Right ventricle myocardium inferior (tissue), 1 donor: ENCODE data around the gene PARP9. TPM values are rescaled to one million over a fixed set of nuclear protein-coding genes. Genes with fewer than 3 reads are reported as not detected.
"Not testable (repeated sequence)": the region's sequence is repeated elsewhere in the genome, so short reads cannot be mapped to it uniquely, and the experiment has no call there.

Experiments
- ATAC-seq: fragments of 200-7000 bp; cut with Tn5 transposase; one replicate; pipeline ENCODE4 v1.9.1; 2020; ENCODE audit warnings: mild to moderate bottlenecking, moderate library complexity
- DNase-seq: peaks from one replicate; pipeline ENCODE4 v3.0.0; 2021; ENCODE audit errors: missing footprints
- intact Hi-C: fragments of 100-400 bp; cut with DNase I; formaldehyde crosslinking; loops from one replicate; pipeline ENCODE4 v1.11.0; 2022
- total RNA-seq: library from RNA; stranded (reverse); fragmentation: NEBNext Ultra II Directional; extraction: Animal tissue kit (Norgen Biotek cat#: 25700); gene quantifications from one replicate; pipeline ENCODE4 v1.2.1, GENCODE V29; 2021
- donor health status: DM: no; HTN: yes; CAD: no; lungs with severe emphysema.

Gene PARP9
- total RNA-seq, 1 donor from 2014 or later: 14.0 TPM

DNA sequence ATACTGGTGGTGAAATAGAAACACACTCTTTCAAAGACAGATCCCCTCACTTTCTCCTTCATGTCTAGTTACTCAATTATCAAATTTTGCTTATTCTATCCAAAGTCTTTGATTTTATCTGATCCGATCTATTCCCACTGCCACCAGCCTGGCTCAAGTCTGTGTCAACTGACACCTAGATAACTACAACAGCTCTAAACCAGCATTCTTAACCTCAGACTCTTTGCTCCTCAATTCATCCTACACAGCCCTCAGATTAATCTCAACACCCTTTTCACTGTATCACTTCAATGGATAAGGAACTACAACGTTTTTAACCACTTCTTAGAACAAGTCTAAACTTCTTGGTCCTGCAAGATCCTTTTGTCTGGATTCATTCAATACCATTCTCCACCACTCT is 58.4 kb downstream of the PARP9 start:
- intact Hi-C loops: no loop called here
- DNase-seq (no peak), ATAC-seq (no peak)

DNA sequence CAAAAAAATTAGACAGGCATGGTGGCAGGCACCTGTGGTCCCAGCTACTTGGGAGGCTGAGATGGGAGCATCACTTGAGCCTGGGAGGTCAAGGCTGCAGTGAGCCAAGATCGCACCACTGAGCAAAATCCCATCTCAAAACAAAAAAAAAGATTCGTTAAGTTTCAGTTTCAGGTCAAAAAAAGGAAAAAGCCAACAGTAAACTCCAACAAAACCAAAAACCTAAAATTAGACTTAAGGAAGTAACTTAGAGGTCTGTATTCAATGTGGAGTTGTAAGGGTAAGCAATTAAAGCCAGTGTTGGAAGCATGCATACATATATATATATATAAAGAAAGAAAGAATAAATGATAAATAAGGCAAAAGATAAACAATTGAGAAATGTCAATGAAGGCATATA is 61.2 kb downstream of the PARP9 start:
- DNase-seq: no peak
- intact Hi-C loops: no loop called here
- ATAC-seq: no peak

DNA sequence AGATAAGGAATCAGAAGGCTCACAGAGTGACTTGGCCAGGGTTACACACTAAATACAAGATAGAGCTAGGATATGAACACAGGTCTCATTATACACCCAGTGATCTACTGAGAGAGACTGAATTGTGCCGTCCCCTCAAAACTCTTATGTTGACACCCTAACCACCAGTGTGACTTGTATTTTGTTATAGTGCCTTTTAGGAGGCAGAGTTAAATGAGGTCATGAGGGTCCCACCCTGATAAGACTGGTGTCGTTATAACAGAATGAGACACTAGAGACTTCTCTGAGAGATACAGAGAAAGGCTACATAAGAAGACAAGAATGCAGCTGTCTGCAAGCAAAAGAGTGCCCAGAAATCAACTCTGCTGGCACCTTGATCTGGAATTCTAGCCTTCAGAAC is 62.0 kb downstream of the PARP9 start:
- ATAC-seq (peak; percentile 61), DNase-seq (no peak)
- intact Hi-C loops: no loop called here

DNA sequence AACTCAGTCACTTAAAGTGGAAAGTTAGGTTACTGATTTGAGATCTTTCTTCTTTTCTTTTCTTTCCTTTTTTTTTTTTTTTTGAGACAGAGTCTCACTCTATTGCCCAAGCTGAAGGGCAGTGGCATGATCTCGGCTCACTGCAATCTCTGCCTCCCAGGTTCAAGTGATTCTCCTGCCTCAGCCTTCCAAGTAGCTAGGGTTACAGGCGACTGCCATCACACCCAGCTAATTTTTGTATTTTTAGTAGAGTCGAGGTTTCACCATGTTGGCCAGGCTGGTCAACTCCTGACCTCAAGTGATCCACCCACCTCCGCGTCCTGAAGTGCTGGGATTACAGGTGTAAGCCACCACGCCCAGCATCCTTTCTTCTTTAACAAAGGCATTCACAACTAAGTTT is 63.1 kb downstream of the PARP9 start:
- DNase-seq, intact Hi-C loops, ATAC-seq: not testable (repeated sequence)

DNA sequence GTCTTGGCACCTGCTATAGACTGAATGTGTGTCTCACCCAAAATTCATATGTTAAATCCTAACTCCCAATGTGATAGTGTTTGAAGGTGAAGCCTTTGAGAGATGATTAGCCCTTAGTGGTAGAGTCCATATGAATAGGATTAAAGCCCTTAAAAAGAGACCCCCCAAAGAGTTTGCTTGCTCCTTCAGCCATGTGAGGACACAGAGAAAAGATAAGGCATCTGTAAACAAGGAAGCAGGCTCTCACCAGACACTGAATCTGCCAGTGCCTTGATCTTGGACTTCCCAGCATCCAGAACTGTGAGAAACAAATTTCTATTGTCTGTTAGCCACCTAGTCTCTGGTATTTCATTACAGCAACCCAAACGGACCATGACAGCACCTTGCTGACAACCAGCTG is 65.9 kb downstream of the PARP9 start:
- DNase-seq: no peak
- intact Hi-C loops: no loop called here
- ATAC-seq: no peak

DNA sequence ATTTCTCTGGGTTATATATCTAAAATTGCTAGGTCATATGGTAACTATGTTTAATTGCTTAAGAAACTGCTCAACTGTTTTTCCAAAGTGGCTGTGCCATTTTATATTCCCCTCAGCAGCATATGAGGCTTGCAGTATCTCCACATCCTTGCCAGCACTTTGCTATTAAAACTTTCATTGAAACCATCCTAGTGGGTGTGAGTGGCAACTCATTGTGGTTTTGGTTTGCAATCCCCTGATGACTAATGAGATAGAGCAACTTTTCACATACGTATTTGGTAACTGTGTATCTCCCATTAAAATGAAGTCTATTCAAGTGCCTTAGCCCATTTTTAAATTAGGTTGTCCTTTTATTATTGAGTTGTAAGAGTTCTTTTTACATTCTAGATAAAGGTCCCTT is 66.7 kb downstream of the PARP9 start:
- ATAC-seq (no peak), DNase-seq (no peak)

DNA sequence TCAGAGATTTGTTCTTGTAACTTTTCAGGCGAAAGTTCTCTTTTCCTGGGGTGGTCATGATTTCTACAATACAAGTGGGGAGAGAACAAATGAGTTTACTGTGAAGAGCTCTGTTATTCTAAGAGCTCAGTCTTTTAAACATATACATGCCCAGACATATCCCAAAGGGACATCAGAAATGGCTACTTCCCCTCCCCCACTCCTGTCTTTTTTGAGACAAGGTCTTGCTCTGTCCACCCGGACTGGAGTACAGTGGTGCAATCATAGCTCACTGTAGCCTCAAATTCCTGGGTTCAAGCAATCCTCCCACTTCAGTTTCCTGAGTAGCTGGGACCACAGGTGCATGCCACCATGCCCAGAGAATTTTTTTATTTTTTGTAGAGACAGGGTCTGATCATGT is 67.6 kb downstream of the PARP9 start:
- no peak for ATAC-seq
- intact Hi-C loops: no loop called here
- DNase-seq: no peak

More for the DNA sequence above, 66.7 kb downstream of the PARP9 start:
- intact Hi-C loops: no loop called here

DNA sequence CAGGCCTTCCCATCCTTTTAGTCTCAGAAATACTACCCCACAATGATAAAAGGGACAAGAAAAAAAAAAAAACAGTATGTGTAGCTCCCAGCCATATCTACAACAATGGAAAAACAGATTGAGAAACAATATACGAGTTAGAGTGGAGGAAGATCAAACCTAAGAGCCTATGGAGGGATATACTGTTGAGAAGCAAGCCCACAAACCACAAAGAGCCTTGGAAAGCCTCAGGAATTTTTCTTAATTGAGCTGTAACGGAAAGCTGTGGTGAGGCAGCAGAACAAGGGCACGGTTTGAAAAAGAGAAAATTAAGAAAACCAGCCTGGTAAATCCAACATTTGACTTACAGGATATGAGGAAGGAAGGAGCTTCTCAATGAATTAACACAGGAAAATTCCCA is 70.8 kb downstream of the PARP9 start:
- ATAC-seq (no peak), DNase-seq (no peak)
- intact Hi-C loops: no loop called here

DNA sequence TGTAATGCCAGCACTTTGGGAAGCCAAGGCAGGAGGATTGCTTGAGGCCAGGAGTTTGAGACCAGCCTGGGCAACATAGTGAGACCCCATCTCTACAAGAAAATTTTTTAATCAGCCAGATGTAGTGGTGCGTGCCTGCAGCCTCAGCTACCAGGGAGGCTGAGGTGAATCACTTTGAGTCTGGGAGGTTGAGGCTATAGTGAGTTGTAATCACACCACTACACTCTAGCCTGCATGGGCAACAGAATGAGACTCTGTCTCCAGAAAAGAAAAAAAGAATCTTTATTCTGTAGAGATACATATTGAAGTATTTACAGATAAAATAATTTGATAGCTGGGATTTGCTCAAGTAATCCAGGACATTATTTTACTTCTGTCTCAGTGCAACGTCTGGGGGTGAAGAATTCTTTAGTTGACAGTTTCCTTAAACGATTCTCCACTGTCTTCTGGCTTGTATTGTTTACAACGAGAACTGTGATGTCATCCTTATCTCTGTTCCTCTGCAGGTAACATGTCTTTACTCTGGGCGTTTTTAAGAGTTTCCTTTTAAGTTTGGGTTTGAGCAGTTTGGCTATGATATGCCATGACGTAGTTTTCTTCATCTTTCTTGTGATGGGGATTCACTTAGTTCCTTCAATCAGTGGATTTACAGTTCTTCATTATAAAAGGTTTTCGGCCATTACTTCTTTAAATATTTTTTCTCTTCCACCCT is 75.7 kb downstream of the PARP9 start:
- DNase-seq: no peak
- no peak for ATAC-seq
- intact Hi-C loops: no loop called here

DNA sequence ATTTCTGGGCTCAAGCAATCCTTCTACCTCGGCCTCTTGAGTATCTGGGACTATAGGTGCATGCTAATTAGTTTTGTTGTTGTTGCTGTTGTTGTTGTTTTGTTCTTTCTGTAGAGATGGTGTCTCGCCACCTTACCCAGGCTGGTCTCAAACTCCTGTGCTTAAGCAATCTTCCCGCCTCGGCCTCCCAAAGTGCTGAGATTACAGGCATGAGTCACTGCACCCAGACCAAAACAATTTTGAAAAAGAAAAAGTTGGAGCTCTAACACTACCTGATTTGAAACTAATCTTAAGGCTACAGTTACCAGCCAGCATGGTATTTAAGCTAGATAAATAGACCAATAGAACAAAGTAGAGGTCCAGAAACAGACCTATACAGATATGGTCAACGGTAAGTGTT is 79.1 kb downstream of the PARP9 start:
- DNase-seq (no peak), ATAC-seq (no peak)
- intact Hi-C loops: no loop called here

DNA sequence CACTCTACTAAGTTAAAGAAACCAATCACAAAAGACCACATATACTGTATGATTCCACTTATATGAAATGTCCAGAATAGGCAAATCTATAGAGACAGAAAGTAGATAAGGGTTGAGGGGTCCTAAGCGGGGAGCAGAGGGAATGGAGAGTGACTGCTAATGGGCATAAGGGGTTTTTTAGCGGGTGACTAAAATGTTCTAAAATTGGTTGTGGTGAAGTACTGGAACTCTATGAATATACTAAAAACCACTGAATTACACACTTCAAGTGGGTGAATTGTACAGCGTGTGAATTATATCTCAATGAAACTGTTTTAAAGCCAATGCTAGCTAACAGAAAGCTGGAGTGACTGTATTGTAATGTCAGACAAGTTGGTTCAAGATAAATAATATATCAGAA is 82.7 kb downstream of the PARP9 start:
- DNase-seq: no peak
- intact Hi-C loops: no loop called here
- no peak for ATAC-seq

Other genes with a start within 250 kb of the PARP9 start
- 2.5 TPM for gene CSTA, start 239.1 kb downstream of the PARP9 start, total RNA-seq
- gene MIX23, start 181.1 kb downstream of the PARP9 start, total RNA-seq: 25.6 TPM
- 141 TPM for gene FAM162A, start 180.1 kb downstream of the PARP9 start, total RNA-seq
- 2.5 TPM for gene WDR5B, start 148.2 kb downstream of the PARP9 start, total RNA-seq
- 71.7 TPM for gene KPNA1, start 49.4 kb downstream of the PARP9 start, total RNA-seq
- 14.6 TPM for gene DTX3L, start within 50 bp of the PARP9 start, total RNA-seq
- gene PARP15, start 13.3 kb upstream of the PARP9 start, total RNA-seq: 0.51 TPM
- 12.0 TPM for gene PARP14, start 116.5 kb upstream of the PARP9 start, total RNA-seq
- gene HSPBAP1, start 229.5 kb upstream of the PARP9 start, total RNA-seq: 4.9 TPM
- 16.1 TPM for gene SLC49A4, start 230.8 kb upstream of the PARP9 start, total RNA-seq